ENCODE results near the gene SDHB. TPM values are rescaled to one million over a fixed set of nuclear protein-coding genes. Genes with fewer than 3 reads are reported as not detected.

SDHB gene
- total and polyA plus RNA-seq, 2 of the 13 experiments (the other 11 are each of a cell fraction or from before 2014, with no cell fraction given): 136 to 142 TPM

GRCh38 chr1:17101261-17101660, 47.4 kb upstream of the SDHB start:
- in situ Hi-C loops (cut with HindIII; ENCODE audit: extremely low pct_ligation_motif_present, low pct_unique_long_range_greater_than_20kb) (no loop called here), intact Hi-C loops (cut with micrococcal nuclease; ENCODE audit: unreplicated experiment) (no loop called here)
- no peak for DNase-seq (ENCODE audit: low spot score)
- H3K79me2 ChIP-seq (ENCODE audit: insufficient read depth, low read length): no peaks in the 10 kb centered on the region
- H4K20me1 ChIP-seq (ENCODE audit: insufficient read depth, low read length): no peaks in the 10 kb centered on the region
- CTCF ChIA-PET (ENCODE audit: low intra/inter-chr PET ratio, low total read pairs): no interaction called here
- no peak for FAIRE-seq
- POLR2A ChIA-PET: no interaction called here
- TF ChIP-seq ZNF619 (CRISPR knock-in tag; IDR thresholded peaks at IDR 0.05) (no peak), EZH2 (conservative IDR thresholded peaks at IDR 0.05; ENCODE audit: low read depth, low read length) (no peak), ATF6 (CRISPR knock-in tag; conservative IDR thresholded peaks at IDR 0.05) (no peak), NFE2 (CRISPR knock-in tag; IDR thresholded peaks at IDR 0.05) (no peak), ZBTB25 (CRISPR knock-in tag; IDR thresholded peaks at IDR 0.05) (no peak), MEF2D (CRISPR knock-in tag; IDR thresholded peaks at IDR 0.05) (no peak), CEBPZ (IDR thresholded peaks at IDR 0.05; ENCODE audit: low read length) (no peak), IRX3 (CRISPR knock-in tag; IDR thresholded peaks at IDR 0.05; ENCODE audit: borderline replicate concordance, low read depth) (no peak), PHB2 (IDR thresholded peaks at IDR 0.05; ENCODE audit: partially characterized antibody) (no peak), RFX1 (IDR thresholded peaks at IDR 0.05) (no peak), SATB2 (CRISPR knock-in tag; IDR thresholded peaks at IDR 0.05) (no peak), ZNF180 (CRISPR knock-in tag; IDR thresholded peaks at IDR 0.05; ENCODE audit: borderline replicate concordance, low read depth) (no peak), TSC22D2 (CRISPR knock-in tag; IDR thresholded peaks at IDR 0.05; ENCODE audit: borderline replicate concordance) (no peak), HNRNPH1 (optimal IDR thresholded peaks at IDR 0.05; ENCODE audit: low read depth, low read length) (no peak), NFRKB (IDR thresholded peaks at IDR 0.05) (no peak), ZNF747 (CRISPR knock-in tag; IDR thresholded peaks at IDR 0.05; ENCODE audit: borderline replicate concordance) (no peak)
- BruUV-seq (replicated peaks): no TSS peak
- no peaks in the 10 kb centered on the region for H3K9me3 ChIP-seq (ENCODE audit: low read length)
- H3K4me2 ChIP-seq (ENCODE audit: low read depth, low read length): no peak overlapping the region
- WGBS (ENCODE audit: low lambda C conversion rate): 10% methylated on average over 3 of the region's 4 CpGs
- ATAC-seq: no peak
- no peak overlapping the region for H3K4me3 ChIP-seq (replicated peaks in 1 of 3; ENCODE audit: insufficient read depth in 1 of 3, low read depth in 2 of 3, low read length in 3 of 3)
- H3K9ac ChIP-seq (ENCODE audit: insufficient read depth, low read depth, low read length): no peak overlapping the region
- no peaks in the 10 kb centered on the region for H3K36me3 ChIP-seq (replicated peaks in 1 of 2; ENCODE audit: control insufficient read depth in 1 of 2, insufficient read depth in 2 of 2, low read length in 2 of 2)
- no peak overlapping the region for H2AFZ ChIP-seq (ENCODE audit: low read length)
- peaks cover 0 to 26% of the 10 kb centered on the region in 2 experiments; a peak in 2 of 5 replicates for H3K27me3 ChIP-seq (ENCODE audit: control insufficient read depth in 1 of 2, insufficient read depth in 2 of 2, low read length in 2 of 2)
- no peak overlapping the region for H3K27ac ChIP-seq (ENCODE audit: extremely low read length, insufficient read depth, low read length)
- H3K4me1 ChIP-seq (ENCODE audit: insufficient read depth, low read length): peaks cover 20% of the 10 kb centered on the region

Data from HepG2 (cell line).